A549 (cell line): ENCODE results near the gene GARS1. TPM values are rescaled to one million over a fixed set of nuclear protein-coding genes. Genes with fewer than 3 reads are reported as not detected.
A peak's percentile ranks its signal among the peaks of the same experiment; 100 is the strongest.
"Not testable (repeated sequence)": the region's sequence is repeated elsewhere in the genome, so short reads cannot be mapped to it uniquely, and the experiment has no call there.

Experiments
- ATAC-seq, 2 experiments: fragments of 200-7000 bp in 1 of 2; fragments of >200 bp in 1 of 2; cut with Nextera tagmentation in 1 of 2; cut with Tn5 transposase in 1 of 2; 3 replicates each; pipeline versions ENCODE4 v1.8.0 to v1.9.1; 2018 to 2020; ENCODE audit warnings: mild to moderate bottlenecking in 1 of 2, moderate library complexity in 1 of 2
- CTCF ChIA-PET: fragments of 300-600 bp; sonication (Branson Sonifier 250); formaldehyde crosslinking; extraction: SDS; loops from one replicate; lab custom pipeline; 2021; ENCODE audit warnings: antibody characterized with exemption, inconsistent platforms; lab: Yijun Ruan, JAX
- POLR2A ChIA-PET: fragments of 350-600 bp; formaldehyde crosslinking; extraction: SDS; loops from one replicate; lab custom pipeline; 2021; ENCODE audit warnings: antibody characterized with exemption, inconsistent platforms; lab: Yijun Ruan, JAX
- DNase-seq, 2 experiments: peaks; one replicate each; pipeline versions ENCODE4 v3.0.0 to v3.0.0-alpha.2; 2011 to 2016; ENCODE audit warnings: low read depth in 1 of 2, low spot score in 1 of 2
- FAIRE-seq: peaks from 2 replicates; lab custom pipeline; 2011; peaks lifted over from hg19 to GRCh38; lab: Jason Lieb, UNC
- H3K27ac ChIP-seq, 2 experiments: fragments of >200 bp; sonication (Bioruptor Twin); formaldehyde crosslinking; 3 replicates each; pipeline ENCODE4 v1.5.1; 2016 to 2017
- H3K4me1 ChIP-seq: fragments of >200 bp; sonication (Bioruptor Twin); formaldehyde crosslinking; 3 replicates; pipeline ENCODE4 v1.6.1; 2016
- H3K4me2 ChIP-seq: fragments of >200 bp; sonication (Bioruptor Twin); formaldehyde crosslinking; 3 replicates; pipeline ENCODE4 v1.6.1; 2016
- H3K4me3 ChIP-seq: fragments of >200 bp; sonication (Bioruptor Twin); formaldehyde crosslinking; 3 replicates; pipeline ENCODE4 v1.5.1; 2016
- H3K9me3 ChIP-seq: fragments of >200 bp; sonication (Bioruptor Twin); formaldehyde crosslinking; 3 replicates; pipeline ENCODE4 v1.6.1; 2016
- BHLHE40 ChIP-seq: IDR thresholded peaks from 2 replicates; pipeline ENCODE4 v1.6.1; 2012; ENCODE audit warnings: low read depth, low read length, inconsistent platforms
- CBX8 ChIP-seq: fragments of 200-600 bp; sonication (generic); IDR thresholded peaks from 2 replicates; pipeline ENCODE4 v1.6.1; 2016
- CEBPB ChIP-seq, 2 experiments: fragments of >200 bp in 1 of 2; sonication (Bioruptor Twin) in 1 of 2; formaldehyde crosslinking in 1 of 2; IDR thresholded peaks; 2 replicates each; pipeline ENCODE4 v1.6.1; 2012 to 2016
- CHD4 ChIP-seq: fragments of 200-600 bp; sonication (generic); IDR thresholded peaks from 2 replicates; pipeline ENCODE4 v1.6.1; 2016; ENCODE audit warnings: antibody characterized with exemption, mild to moderate bottlenecking, borderline replicate concordance
- EHMT2 ChIP-seq: fragments of 200-600 bp; sonication (generic); IDR thresholded peaks from 2 replicates; pipeline ENCODE4 v1.6.1; 2016; ENCODE audit warnings: antibody characterized with exemption, low read depth, mild to moderate bottlenecking, moderate library complexity
- ELK1 ChIP-seq: fragments of 150-350 bp; IDR thresholded peaks from 2 replicates; pipeline ENCODE4 v1.6.1; 2014; ENCODE audit warnings: low read depth, mild to moderate bottlenecking, low read length
- ESRRA ChIP-seq: fragments of 150-350 bp; IDR thresholded peaks from 2 replicates; pipeline ENCODE4 v1.6.1; 2014; ENCODE audit warnings: mild to moderate bottlenecking, low read length, borderline replicate concordance
- FOSL2 ChIP-seq, 2 experiments: fragments of 450-650 bp in 1 of 2; fragments of >200 bp in 1 of 2; sonication (Bioruptor Twin) in 1 of 2; formaldehyde crosslinking; IDR thresholded peaks; 2 replicates each; pipeline versions ENCODE4 v1.5.0 to v1.6.1; 2016 to 2020; ENCODE audit warnings: mild to moderate bottlenecking in 1 of 2, moderate library complexity in 1 of 2
- HEYL ChIP-seq: fragments of 250-450 bp; sonication (Bioruptor Pico); IDR thresholded peaks from 2 replicates; pipeline ENCODE4 v1.8.0; 2021; ENCODE audit warnings: mild to moderate bottlenecking, moderate library complexity
- HOXA7 ChIP-seq: fragments of 250-450 bp; sonication (Bioruptor Pico); IDR thresholded peaks from 2 replicates; pipeline ENCODE4 v1.5.0; 2020; ENCODE audit warnings: mild to moderate bottlenecking, moderate library complexity
- JUN ChIP-seq, 2 experiments: fragments of >200 bp; sonication (Bioruptor Twin); formaldehyde crosslinking; IDR thresholded peaks; 2 replicates in 1 of 2; 3 replicates in 1 of 2; pipeline ENCODE4 v1.6.1; 2016 to 2017
- MYC ChIP-seq: IDR thresholded peaks from 2 replicates; pipeline ENCODE4 v1.6.1; 2012; ENCODE audit warnings: mild to moderate bottlenecking, inconsistent platforms, low read length, improper control_type of control experiment, borderline replicate concordance
- NPAS2 ChIP-seq: fragments of 250-450 bp; sonication (Bioruptor Pico); IDR thresholded peaks from 2 replicates; pipeline ENCODE4 v1.8.0; 2022; ENCODE audit warnings: mild to moderate bottlenecking, moderate library complexity, borderline replicate concordance
- POLR2A ChIP-seq: IDR thresholded peaks from 2 replicates; pipeline ENCODE4 v1.6.1; 2012; ENCODE audit warnings: mild to moderate bottlenecking, low read length
- RCOR1 ChIP-seq: fragments of 150-350 bp; IDR thresholded peaks from 2 replicates; pipeline ENCODE4 v1.6.1; 2014; ENCODE audit warnings: antibody characterized with exemption, low read length, low read depth
- RFX5 ChIP-seq: fragments of 450-650 bp; IDR thresholded peaks from 2 replicates; pipeline ENCODE4 v1.7.1; 2014; ENCODE audit warnings: antibody characterized with exemption, mild to moderate bottlenecking, moderate library complexity
- SREBF2 ChIP-seq: fragments of 450-650 bp; IDR thresholded peaks from 2 replicates; pipeline ENCODE4 v1.6.1; 2014; ENCODE audit warnings: mild to moderate bottlenecking, moderate library complexity
- TP53 ChIP-seq: fragments of 250-450 bp; sonication (Bioruptor Pico); IDR thresholded peaks from 2 replicates; pipeline ENCODE4 v1.5.0; 2021; ENCODE audit warnings: mild to moderate bottlenecking, moderate library complexity
- ZC3H11A ChIP-seq: fragments of 450-650 bp; IDR thresholded peaks from 2 replicates; pipeline ENCODE4 v1.6.1; 2014; ENCODE audit warnings: antibody characterized with exemption, mild to moderate bottlenecking
- WGBS: methylation state at CpG from one replicate; pipeline ENCODE4 v1.1.6; 2017; ENCODE audit errors: missing lambda C conversion rate; 5-methylcytosine and 5-hydroxymethylcytosine counted together
- polyA plus RNA-seq, 4 experiments: library from polyadenylated mRNA; depleted of rRNA in 3 of 4; stranded (reverse); fragments of >200 nt; fragmentation: RNase III in 1 of 4; extraction: RNeasy Plus Mini Kit Qiagen cat#74134 plus additional on column Dnase treatment in 1 of 4; gene quantifications; 2 replicates in 3 of 4; 3 replicates in 1 of 4; pipeline ENCODE4 v1.2.3, GENCODE V29; 2011 to 2017

The GARS1 gene
- polyA plus RNA-seq, 2 of the 4 experiments (the other 2 are of a cell fraction): 134 to 608 TPM

GRCh38 chr7:30584415-30584814 is 10.3 kb upstream of the GARS1 start:
- POLR2A ChIA-PET: no interaction called here

DNA sequence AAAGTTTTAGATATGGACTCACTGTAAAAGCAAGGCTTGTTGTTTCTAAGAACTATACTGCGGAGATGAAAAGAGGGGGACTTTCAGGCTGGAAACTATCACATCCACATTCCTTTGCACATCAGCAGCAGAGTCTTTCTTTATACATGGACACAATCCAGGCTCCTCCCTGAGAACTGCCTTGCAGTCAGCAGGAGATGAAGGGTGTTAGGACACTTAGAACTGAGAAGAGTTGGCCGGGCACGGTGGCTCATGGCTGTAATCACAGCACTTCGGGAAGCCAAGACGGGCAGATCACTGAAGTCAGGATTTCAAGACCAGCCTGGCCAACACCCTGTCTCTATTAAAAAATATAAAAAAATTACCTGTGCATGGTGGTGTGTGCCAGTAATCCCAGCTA is 9.7 kb upstream of the GARS1 start:
- ATAC-seq (no peak), FAIRE-seq (no peak), DNase-seq (no peak)
- CTCF ChIA-PET: interaction anchor here (1.1 kb wide), 1 partner anchor 21 kb away, joined by 5 read pairs; no protein-coding TSS in a partner anchor
- 87% methylated on average over 5 of the region's 5 CpGs for WGBS
- Histone ChIP-seq H3K4me3 (no peak overlapping the region), H3K4me2 (no peak overlapping the region), H3K4me1 (no peaks in the 10 kb centered on the region), H3K9me3 (no peaks in the 10 kb centered on the region), H3K27ac (no peak overlapping the region)
- POLR2A ChIA-PET: no interaction called here
- TF ChIP-seq HOXA7 (CRISPR knock-in tag) (no peak), CHD4 (no peak), ZC3H11A (no peak), RFX5 (no peak), POLR2A (no peak), HEYL (CRISPR knock-in tag) (no peak), MYC (no peak), JUN (IDR thresholded peaks at IDR 0.05) (no peak), RCOR1 (no peak), NPAS2 (CRISPR knock-in tag) (no peak), TP53 (CRISPR knock-in tag) (no peak), CBX8 (no peak), EHMT2 (no peak), SREBF2 (no peak), ELK1 (no peak), ESRRA (no peak), FOSL2 (IDR thresholded peaks at IDR 0.05) (no peak), FOSL2 (CRISPR knock-in tag; IDR thresholded peaks at IDR 0.05) (no peak)

More at GRCh38 chr7:30584415-30584814, 10.3 kb upstream of the GARS1 start:
- Histone ChIP-seq H3K4me2 (no peak overlapping the region), H3K4me3 (no peak overlapping the region), H3K27ac (no peak overlapping the region), H3K4me1 (no peaks in the 10 kb centered on the region), H3K9me3 (no peaks in the 10 kb centered on the region)
- WGBS: 60% methylated on average over 2 of the region's 2 CpGs
- FAIRE-seq (peak; percentile 43), ATAC-seq (no peak), DNase-seq (no peak)
- no peak for TF ChIP-seq BHLHE40
- CTCF ChIA-PET: no interaction called here

- DNase-seq (no peak), FAIRE-seq (no peak), ATAC-seq (no peak)
- ChIA-PET POLR2A (no interaction called here), CTCF (interaction anchor here (1.1 kb wide), 1 partner anchor 21 kb away, joined by 5 read pairs; no protein-coding TSS in a partner anchor)
- Histone ChIP-seq H3K9me3 (no peaks in the 10 kb centered on the region), H3K27ac (no peak overlapping the region), H3K4me3 (no peak overlapping the region), H3K4me2 (no peak overlapping the region), H3K4me1 (no peaks in the 10 kb centered on the region)
- no peak for TF ChIP-seq CBX8
- TF ChIP-seq CEBPB (IDR thresholded peaks at IDR 0.05): peak in 1 of 2 experiments; percentile 40; a peak in 1 of 4 replicates
- 82% methylated on average over 3 of the region's 3 CpGs for WGBS
Observed at GRCh38 chr7:30585675-30586074, 9.0 kb upstream of the GARS1 start.

DNA sequence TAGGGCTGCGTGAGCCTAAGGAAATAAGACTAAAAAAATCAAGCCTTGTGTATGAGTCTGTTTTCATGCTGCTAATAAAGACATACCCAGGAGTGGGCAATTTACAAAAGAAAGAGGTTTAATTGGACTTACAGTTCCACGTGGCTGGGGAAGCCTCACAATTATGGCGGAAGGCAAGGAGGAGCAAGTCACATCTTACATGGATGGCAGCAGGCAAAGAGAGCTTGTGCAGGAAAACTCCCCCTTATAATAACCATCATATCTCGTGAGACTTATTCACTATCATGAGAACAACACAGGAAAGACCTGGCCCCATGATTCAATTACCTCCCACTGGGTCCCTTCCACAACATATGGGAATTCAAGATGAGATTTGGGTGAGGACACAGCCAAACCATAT is 7.1 kb upstream of the GARS1 start:
- CTCF ChIA-PET: interaction anchor here (1.2 to 2.6 kb wide), 2 partner anchors 23 to 312 kb away, joined by 4 to 8 read pairs; no protein-coding TSS in a partner anchor
- FAIRE-seq: not testable (repeated sequence)

More for the DNA sequence above, 7.1 kb upstream of the GARS1 start:
- H3K27ac ChIP-seq, POLR2A ChIA-PET, ATAC-seq, DNase-seq, H3K9me3 ChIP-seq, H3K4me2 ChIP-seq, H3K4me3 ChIP-seq, H3K4me1 ChIP-seq: not testable (repeated sequence)
- WGBS: 86% methylated on average over 4 of the region's 4 CpGs
